ENCODE results near the gene PRM3.

The PRM3 gene

GRCh38 chr16:11277607-11278337, 4.3 kb upstream of the PRM3 start:
- no peaks in the 10 kb centered on the region for H3K9me3 ChIP-seq (ENCODE audit: control insufficient read depth, insufficient read depth, low read length)

GRCh38 chr16:11276896-11277593, 3.6 kb upstream of the PRM3 start:
- Histone ChIP-seq H3K27me3 (ENCODE audit: control insufficient read depth, insufficient read depth, low read length) (no peaks in the 10 kb centered on the region), H3K36me3 (ENCODE audit: control insufficient read depth, insufficient read depth, low read length) (no peaks in the 10 kb centered on the region), H3K27ac (ENCODE audit: low read depth, low read length) (no peak overlapping the region), H3K9ac (ENCODE audit: low read depth, low read length) (no peak overlapping the region), H3K9me3 (ENCODE audit: control insufficient read depth, insufficient read depth, low read length) (no peaks in the 10 kb centered on the region), H3K4me1 (ENCODE audit: control insufficient read depth, insufficient read depth, low read length) (0 out of 2 replicates have a peak, but pooled peaks cover 3% of the 10 kb centered on the region), H3K4me3 (ENCODE audit: low read depth, low read length) (no peak overlapping the region)

More at GRCh38 chr16:11277607-11278337, 4.3 kb upstream of the PRM3 start:
- no peak overlapping the region for H3K4me3 ChIP-seq (ENCODE audit: low read depth, low read length)
- H3K9ac ChIP-seq (ENCODE audit: low read depth, low read length) = no peak overlapping the region
- no peaks in the 10 kb centered on the region for H3K27me3 ChIP-seq (ENCODE audit: control insufficient read depth, insufficient read depth, low read length)
- H3K36me3 ChIP-seq (ENCODE audit: control insufficient read depth, insufficient read depth, low read length) = no peaks in the 10 kb centered on the region
- 0 out of 2 replicates have a peak, but pooled peaks cover 3% of the 10 kb centered on the region for H3K4me1 ChIP-seq (ENCODE audit: control insufficient read depth, insufficient read depth, low read length)
- no peak overlapping the region for H3K27ac ChIP-seq (ENCODE audit: low read depth, low read length)

- Histone ChIP-seq H3K4me1 (ENCODE audit: control insufficient read depth, insufficient read depth, low read length) (0 out of 2 replicates have a peak, but pooled peaks cover 3% of the 10 kb centered on the region), H3K27ac (ENCODE audit: low read depth, low read length) (no peak within 1 kb of the TSS), H3K27me3 (ENCODE audit: control insufficient read depth, insufficient read depth, low read length) (no peaks in the 10 kb centered on the region), H3K4me3 (ENCODE audit: low read depth, low read length) (no peak within 1 kb of the TSS), H3K36me3 (ENCODE audit: control insufficient read depth, insufficient read depth, low read length) (no peaks in the 10 kb centered on the region), H3K9me3 (ENCODE audit: control insufficient read depth, insufficient read depth, low read length) (no peaks in the 10 kb centered on the region), H3K9ac (ENCODE audit: low read depth, low read length) (no peak within 1 kb of the TSS)
Measured at GRCh38 chr16:11276143-11276895, 2.9 kb upstream of the PRM3 start, which contains the start of gene PRM2. Gene PRM2 (minus strand): TSS chr16:11276480. CDS start chr16:11276370, 110 bp downstream.

- Histone ChIP-seq H3K9ac (ENCODE audit: low read depth, low read length) (no peak overlapping the region), H3K4me3 (ENCODE audit: low read depth, low read length) (no peak overlapping the region), H3K9me3 (ENCODE audit: control insufficient read depth, insufficient read depth, low read length) (no peaks in the 10 kb centered on the region), H3K27me3 (ENCODE audit: control insufficient read depth, insufficient read depth, low read length) (no peaks in the 10 kb centered on the region), H3K27ac (ENCODE audit: low read depth, low read length) (no peak overlapping the region), H3K36me3 (ENCODE audit: control insufficient read depth, insufficient read depth, low read length) (no peaks in the 10 kb centered on the region), H3K4me1 (ENCODE audit: control insufficient read depth, insufficient read depth, low read length) (0 out of 2 replicates have a peak, but pooled peaks cover 3% of the 10 kb centered on the region)
Measured at GRCh38 chr16:11274964-11275363, 1.5 kb upstream of the PRM3 start.

- H3K36me3 ChIP-seq (ENCODE audit: control insufficient read depth, insufficient read depth, low read length) = no peaks in the 10 kb centered on the region
- 0 out of 2 replicates have a peak, but pooled peaks cover 3% of the 10 kb centered on the region for H3K4me1 ChIP-seq (ENCODE audit: control insufficient read depth, insufficient read depth, low read length)
- H3K27ac ChIP-seq (ENCODE audit: low read depth, low read length) = no peak overlapping the region
- no peak overlapping the region for H3K4me3 ChIP-seq (ENCODE audit: low read depth, low read length)
- H3K27me3 ChIP-seq (ENCODE audit: control insufficient read depth, insufficient read depth, low read length) = no peaks in the 10 kb centered on the region
- no peak overlapping the region for H3K9ac ChIP-seq (ENCODE audit: low read depth, low read length)
- no peaks in the 10 kb centered on the region for H3K9me3 ChIP-seq (ENCODE audit: control insufficient read depth, insufficient read depth, low read length)
Measured at GRCh38 chr16:11273721-11274324, 394 bp upstream of the PRM3 start.

GRCh38 chr16:11272484-11272883, 945 bp downstream of the PRM3 start:
- H3K4me3 ChIP-seq (ENCODE audit: low read depth, low read length) = no peak overlapping the region
- H3K9me3 ChIP-seq (ENCODE audit: control insufficient read depth, insufficient read depth, low read length) = no peaks in the 10 kb centered on the region
- no peak overlapping the region for H3K27ac ChIP-seq (ENCODE audit: low read depth, low read length)
- H3K36me3 ChIP-seq (ENCODE audit: control insufficient read depth, insufficient read depth, low read length) = no peaks in the 10 kb centered on the region
- H3K9ac ChIP-seq (ENCODE audit: low read depth, low read length) = no peak overlapping the region
- H3K27me3 ChIP-seq (ENCODE audit: control insufficient read depth, insufficient read depth, low read length) = no peaks in the 10 kb centered on the region
- H3K4me1 ChIP-seq (ENCODE audit: control insufficient read depth, insufficient read depth, low read length) = 0 out of 2 replicates have a peak, but pooled peaks cover 3% of the 10 kb centered on the region

GRCh38 chr16:11271610-11272009, 1.8 kb downstream of the PRM3 start:
- Histone ChIP-seq H3K9me3 (ENCODE audit: control insufficient read depth, insufficient read depth, low read length) (no peaks in the 10 kb centered on the region), H3K9ac (ENCODE audit: low read depth, low read length) (no peak overlapping the region), H3K27ac (ENCODE audit: low read depth, low read length) (no peak overlapping the region), H3K36me3 (ENCODE audit: control insufficient read depth, insufficient read depth, low read length) (no peaks in the 10 kb centered on the region), H3K27me3 (ENCODE audit: control insufficient read depth, insufficient read depth, low read length) (no peaks in the 10 kb centered on the region), H3K4me3 (ENCODE audit: low read depth, low read length) (no peak overlapping the region), H3K4me1 (ENCODE audit: control insufficient read depth, insufficient read depth, low read length) (0 out of 2 replicates have a peak, but pooled peaks cover 3% of the 10 kb centered on the region)

- H3K36me3 ChIP-seq (ENCODE audit: control insufficient read depth, insufficient read depth, low read length) = no peaks in the 10 kb centered on the region
- H3K27me3 ChIP-seq (ENCODE audit: control insufficient read depth, insufficient read depth, low read length) = no peaks in the 10 kb centered on the region
- 0 out of 2 replicates have a peak, but pooled peaks cover 3% of the 10 kb centered on the region for H3K4me1 ChIP-seq (ENCODE audit: control insufficient read depth, insufficient read depth, low read length)
- no peaks in the 10 kb centered on the region for H3K9me3 ChIP-seq (ENCODE audit: control insufficient read depth, insufficient read depth, low read length)
- no peak overlapping the region for H3K4me3 ChIP-seq (ENCODE audit: low read depth, low read length)
- no peak overlapping the region for H3K27ac ChIP-seq (ENCODE audit: low read depth, low read length)
- no peak overlapping the region for H3K9ac ChIP-seq (ENCODE audit: low read depth, low read length)
Measured at GRCh38 chr16:11270602-11271162, 2.7 kb downstream of the PRM3 start.

- no peak within 1 kb of the TSS for H3K27ac ChIP-seq (ENCODE audit: low read depth, low read length)
- H3K36me3 ChIP-seq (ENCODE audit: control insufficient read depth, insufficient read depth, low read length) = no peaks in the 10 kb centered on the region
- no peak within 1 kb of the TSS for H3K4me3 ChIP-seq (ENCODE audit: low read depth, low read length)
- no peaks in the 10 kb centered on the region for H3K27me3 ChIP-seq (ENCODE audit: control insufficient read depth, insufficient read depth, low read length)
- H3K9me3 ChIP-seq (ENCODE audit: control insufficient read depth, insufficient read depth, low read length) = no peaks in the 10 kb centered on the region
- H3K9ac ChIP-seq (ENCODE audit: low read depth, low read length) = no peak within 1 kb of the TSS
- H3K4me1 ChIP-seq (ENCODE audit: control insufficient read depth, insufficient read depth, low read length) = 0 out of 2 replicates have a peak, but pooled peaks cover 3% of the 10 kb centered on the region
Measured at GRCh38 chr16:11268921-11269375, 4.5 kb downstream of the PRM3 start, which contains the start of gene TNP2. Gene TNP2 (minus strand): TSS chr16:11269325. CDS start chr16:11269262, 63 bp downstream.

GRCh38 chr16:11265124-11265523, 8.3 kb downstream of the PRM3 start:
- no peaks in the 10 kb centered on the region for H3K9me3 ChIP-seq (ENCODE audit: control insufficient read depth, insufficient read depth, low read length)
- no peak overlapping the region for H3K27ac ChIP-seq (ENCODE audit: low read depth, low read length)
- no peaks in the 10 kb centered on the region for H3K27me3 ChIP-seq (ENCODE audit: control insufficient read depth, insufficient read depth, low read length)
- H3K4me3 ChIP-seq (ENCODE audit: low read depth, low read length) = no peak overlapping the region
- H3K4me1 ChIP-seq (ENCODE audit: control insufficient read depth, insufficient read depth, low read length) = no peaks in the 10 kb centered on the region
- H3K9ac ChIP-seq (ENCODE audit: low read depth, low read length) = no peak overlapping the region
- no peaks in the 10 kb centered on the region for H3K36me3 ChIP-seq (ENCODE audit: control insufficient read depth, insufficient read depth, low read length)
